ENCODE measurements around the gene ZC2HC1B. TPM values are rescaled to one million over a fixed set of nuclear protein-coding genes. Genes with fewer than 3 reads are reported as not detected.

Gene ZC2HC1B
- total and polyA plus RNA-seq, 4 donors = not detected

GRCh38 chr6:143901885-143902750 lies 37.8 kb downstream of the ZC2HC1B start:
- DNase-seq (ENCODE audit: low spot score) = no peak
- TF ChIP-seq JUND (IDR thresholded peaks at IDR 0.05) = no peak
- no peak for TF ChIP-seq SP1 (IDR thresholded peaks at IDR 0.05)
- peak in 1 of 2 donors; percentile 6 for TF ChIP-seq RAD21 (IDR thresholded peaks at IDR 0.05)
- no peak for TF ChIP-seq FOXA1 (IDR thresholded peaks at IDR 0.05)
- TF ChIP-seq GABPA (IDR thresholded peaks at IDR 0.05 in 1 of 2, conservative IDR thresholded peaks at IDR 0.05 in 1 of 2) = no peak
- TF ChIP-seq CTCF (IDR thresholded peaks at IDR 0.05; ENCODE audit: low read depth, low read length, missing input control) = no peak
- peak; percentile 42 for TF ChIP-seq NR2F2 (IDR thresholded peaks at IDR 0.05)
- TF ChIP-seq FOXA2 (IDR thresholded peaks at IDR 0.05) = no peak
- TF ChIP-seq, protein P1, sequence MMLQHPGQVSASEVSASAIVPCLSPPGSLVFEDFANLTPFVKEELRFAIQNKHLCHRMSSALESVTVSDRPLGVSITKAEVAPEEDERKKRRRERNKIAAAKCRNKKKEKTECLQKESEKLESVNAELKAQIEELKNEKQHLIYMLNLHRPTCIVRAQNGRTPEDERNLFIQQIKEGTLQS (IDR thresholded peaks at IDR 0.05) = no peak
- no peak for TF ChIP-seq EGR1 (IDR thresholded peaks at IDR 0.05; ENCODE audit: low read depth in 2 of 2)
- TF ChIP-seq HNF4A (conservative IDR thresholded peaks at IDR 0.05) = no peak
- TF ChIP-seq ZBTB33 (IDR thresholded peaks at IDR 0.05) = no peak
- no peak for TF ChIP-seq HNF4G (IDR thresholded peaks at IDR 0.05)
- TF ChIP-seq, protein P2, sequence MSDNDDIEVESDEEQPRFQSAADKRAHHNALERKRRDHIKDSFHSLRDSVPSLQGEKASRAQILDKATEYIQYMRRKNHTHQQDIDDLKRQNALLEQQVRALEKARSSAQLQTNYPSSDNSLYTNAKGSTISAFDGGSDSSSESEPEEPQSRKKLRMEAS (IDR thresholded peaks at IDR 0.05) = no peak
- no peak for TF ChIP-seq YY1 (IDR thresholded peaks at IDR 0.05)

GRCh38 chr6:143902827-143903226 lies 38.6 kb downstream of the ZC2HC1B start:
- TF ChIP-seq GABPA (IDR thresholded peaks at IDR 0.05 in 1 of 2, conservative IDR thresholded peaks at IDR 0.05 in 1 of 2) (no peak), CTCF (IDR thresholded peaks at IDR 0.05; ENCODE audit: low read depth, low read length, missing input control) (no peak)
- TF ChIP-seq, protein P3, sequence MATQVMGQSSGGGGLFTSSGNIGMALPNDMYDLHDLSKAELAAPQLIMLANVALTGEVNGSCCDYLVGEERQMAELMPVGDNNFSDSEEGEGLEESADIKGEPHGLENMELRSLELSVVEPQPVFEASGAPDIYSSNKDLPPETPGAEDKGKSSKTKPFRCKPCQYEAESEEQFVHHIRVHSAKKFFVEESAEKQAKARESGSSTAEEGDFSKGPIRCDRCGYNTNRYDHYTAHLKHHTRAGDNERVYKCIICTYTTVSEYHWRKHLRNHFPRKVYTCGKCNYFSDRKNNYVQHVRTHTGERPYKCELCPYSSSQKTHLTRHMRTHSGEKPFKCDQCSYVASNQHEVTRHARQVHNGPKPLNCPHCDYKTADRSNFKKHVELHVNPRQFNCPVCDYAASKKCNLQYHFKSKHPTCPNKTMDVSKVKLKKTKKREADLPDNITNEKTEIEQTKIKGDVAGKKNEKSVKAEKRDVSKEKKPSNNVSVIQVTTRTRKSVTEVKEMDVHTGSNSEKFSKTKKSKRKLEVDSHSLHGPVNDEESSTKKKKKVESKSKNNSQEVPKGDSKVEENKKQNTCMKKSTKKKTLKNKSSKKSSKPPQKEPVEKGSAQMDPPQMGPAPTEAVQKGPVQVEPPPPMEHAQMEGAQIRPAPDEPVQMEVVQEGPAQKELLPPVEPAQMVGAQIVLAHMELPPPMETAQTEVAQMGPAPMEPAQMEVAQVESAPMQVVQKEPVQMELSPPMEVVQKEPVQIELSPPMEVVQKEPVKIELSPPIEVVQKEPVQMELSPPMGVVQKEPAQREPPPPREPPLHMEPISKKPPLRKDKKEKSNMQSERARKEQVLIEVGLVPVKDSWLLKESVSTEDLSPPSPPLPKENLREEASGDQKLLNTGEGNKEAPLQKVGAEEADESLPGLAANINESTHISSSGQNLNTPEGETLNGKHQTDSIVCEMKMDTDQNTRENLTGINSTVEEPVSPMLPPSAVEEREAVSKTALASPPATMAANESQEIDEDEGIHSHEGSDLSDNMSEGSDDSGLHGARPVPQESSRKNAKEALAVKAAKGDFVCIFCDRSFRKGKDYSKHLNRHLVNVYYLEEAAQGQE (IDR thresholded peaks at IDR 0.05) = no peak
- TF ChIP-seq, protein P2 (IDR thresholded peaks at IDR 0.05) = no peak
- no peak overlapping the region for H3K27ac ChIP-seq (ENCODE audit: low read depth in 1 of 2, low read length in 2 of 2)
- WGBS = 84% methylated on average over 2 of the region's 2 CpGs
- H3K4me3 ChIP-seq (ENCODE audit: low read depth in 1 of 3, low read length in 3 of 3) = no peak overlapping the region
- no peak overlapping the region for H3K9ac ChIP-seq (ENCODE audit: low read depth in 1 of 2, low read length in 2 of 2)
- DNase-seq (ENCODE audit: low spot score) = no peak
- H3K27me3 ChIP-seq (ENCODE audit: control insufficient read depth in 4 of 4, insufficient read depth in 4 of 4, low read length in 3 of 4) = no peaks in the 10 kb centered on the region
- no peaks in the 10 kb centered on the region for H3K36me3 ChIP-seq (ENCODE audit: control insufficient read depth in 4 of 4, insufficient read depth in 3 of 4, low read depth in 1 of 4, low read length in 3 of 4)
- H3K4me1 ChIP-seq (ENCODE audit: control insufficient read depth in 4 of 4, insufficient read depth in 4 of 4, low read length in 3 of 4) = no peaks in the 10 kb centered on the region
- no peaks in the 10 kb centered on the region for H3K9me3 ChIP-seq (ENCODE audit: control insufficient read depth in 4 of 4, low read length in 3 of 4)

More at GRCh38 chr6:143901885-143902750, 37.8 kb downstream of the ZC2HC1B start:
- 60% methylated on average over 6 of the region's 6 CpGs for WGBS
- no peaks in the 10 kb centered on the region for H3K27me3 ChIP-seq (ENCODE audit: control insufficient read depth in 4 of 4, insufficient read depth in 4 of 4, low read length in 3 of 4)
- H3K9me3 ChIP-seq (ENCODE audit: control insufficient read depth in 4 of 4, low read length in 3 of 4) = no peaks in the 10 kb centered on the region
- no peak overlapping the region for H3K9ac ChIP-seq (ENCODE audit: low read depth in 1 of 2, low read length in 2 of 2)
- H3K36me3 ChIP-seq (ENCODE audit: control insufficient read depth in 4 of 4, insufficient read depth in 3 of 4, low read depth in 1 of 4, low read length in 3 of 4) = no peaks in the 10 kb centered on the region
- H3K4me3 ChIP-seq (ENCODE audit: low read depth in 1 of 3, low read length in 3 of 3) = no peak overlapping the region
- H3K4me1 ChIP-seq (ENCODE audit: control insufficient read depth in 4 of 4, insufficient read depth in 4 of 4, low read length in 3 of 4) = no peaks in the 10 kb centered on the region
- H3K27ac ChIP-seq (ENCODE audit: low read depth in 1 of 2, low read length in 2 of 2) = no peak overlapping the region

Measured in liver (tissue), 9 donors.